WTC11 (cell line): ENCODE data around the gene SNAP25.

Source experiments
- CBFB ChIP-seq: sonication (generic); formaldehyde crosslinking; IDR thresholded peaks from 2 replicates; pipeline ENCODE4 v1.8.1; 2022; ENCODE audit warnings: mild to moderate bottlenecking, low read depth, missing genetic modification reagents
- CTCF ChIP-seq: fragments of 200-600 bp; IDR thresholded peaks from 2 replicates; pipeline ENCODE4 v1.8.0; 2022; ENCODE audit warnings: antibody characterized with exemption
- OVOL2 ChIP-seq: fragments of 250-450 bp; sonication (Bioruptor Pico); IDR thresholded peaks from 2 replicates; pipeline ENCODE4 v1.9.0; 2021; ENCODE audit warnings: mild to moderate bottlenecking, borderline replicate concordance
- SMAD3 ChIP-seq: sonication (generic); formaldehyde crosslinking; IDR thresholded peaks from 2 replicates; pipeline ENCODE4 v1.8.0; 2022; ENCODE audit warnings: missing genetic modification reagents, mild to moderate bottlenecking, borderline replicate concordance
- ZNF281 ChIP-seq: sonication (generic); formaldehyde crosslinking; IDR thresholded peaks from 2 replicates; pipeline ENCODE4 v1.8.0; 2023; ENCODE audit warnings: mild to moderate bottlenecking, missing genetic modification reagents
- TF ChIP-seq, protein P1 (sequence below): sonication (generic); formaldehyde crosslinking; IDR thresholded peaks from 2 replicates; pipeline ENCODE4 v1.8.1; 2023; ENCODE audit warnings: mild to moderate bottlenecking, missing genetic modification reagents
- TF ChIP-seq, protein P2 (sequence below): sonication (generic); formaldehyde crosslinking; conservative IDR thresholded peaks from 2 replicates; pipeline ENCODE4 v1.8.1; 2022; ENCODE audit warnings: mild to moderate bottlenecking, missing genetic modification reagents
- TF ChIP-seq, protein P3 (sequence below): sonication (generic); formaldehyde crosslinking; IDR thresholded peaks from 2 replicates; pipeline ENCODE4 v1.8.1; 2022; ENCODE audit warnings: low read depth, missing genetic modification reagents, borderline replicate concordance

GRCh38 chr20:10174400-10174799 is 44.2 kb upstream of the SNAP25 start:
- TF ChIP-seq SMAD3 (CRISPR knock-in tag) = no peak
- no peak for TF ChIP-seq CTCF
- TF ChIP-seq, protein P1, sequence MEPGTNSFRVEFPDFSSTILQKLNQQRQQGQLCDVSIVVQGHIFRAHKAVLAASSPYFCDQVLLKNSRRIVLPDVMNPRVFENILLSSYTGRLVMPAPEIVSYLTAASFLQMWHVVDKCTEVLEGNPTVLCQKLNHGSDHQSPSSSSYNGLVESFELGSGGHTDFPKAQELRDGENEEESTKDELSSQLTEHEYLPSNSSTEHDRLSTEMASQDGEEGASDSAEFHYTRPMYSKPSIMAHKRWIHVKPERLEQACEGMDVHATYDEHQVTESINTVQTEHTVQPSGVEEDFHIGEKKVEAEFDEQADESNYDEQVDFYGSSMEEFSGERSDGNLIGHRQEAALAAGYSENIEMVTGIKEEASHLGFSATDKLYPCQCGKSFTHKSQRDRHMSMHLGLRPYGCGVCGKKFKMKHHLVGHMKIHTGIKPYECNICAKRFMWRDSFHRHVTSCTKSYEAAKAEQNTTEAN = no peak
- TF ChIP-seq, protein P2, sequence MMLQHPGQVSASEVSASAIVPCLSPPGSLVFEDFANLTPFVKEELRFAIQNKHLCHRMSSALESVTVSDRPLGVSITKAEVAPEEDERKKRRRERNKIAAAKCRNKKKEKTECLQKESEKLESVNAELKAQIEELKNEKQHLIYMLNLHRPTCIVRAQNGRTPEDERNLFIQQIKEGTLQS (CRISPR knock-in tag) = no peak
- TF ChIP-seq, protein P3, sequence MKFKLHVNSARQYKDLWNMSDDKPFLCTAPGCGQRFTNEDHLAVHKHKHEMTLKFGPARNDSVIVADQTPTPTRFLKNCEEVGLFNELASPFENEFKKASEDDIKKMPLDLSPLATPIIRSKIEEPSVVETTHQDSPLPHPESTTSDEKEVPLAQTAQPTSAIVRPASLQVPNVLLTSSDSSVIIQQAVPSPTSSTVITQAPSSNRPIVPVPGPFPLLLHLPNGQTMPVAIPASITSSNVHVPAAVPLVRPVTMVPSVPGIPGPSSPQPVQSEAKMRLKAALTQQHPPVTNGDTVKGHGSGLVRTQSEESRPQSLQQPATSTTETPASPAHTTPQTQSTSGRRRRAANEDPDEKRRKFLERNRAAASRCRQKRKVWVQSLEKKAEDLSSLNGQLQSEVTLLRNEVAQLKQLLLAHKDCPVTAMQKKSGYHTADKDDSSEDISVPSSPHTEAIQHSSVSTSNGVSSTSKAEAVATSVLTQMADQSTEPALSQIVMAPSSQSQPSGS (CRISPR knock-in tag) = no peak
- no peak for TF ChIP-seq OVOL2 (CRISPR knock-in tag)
- no peak for TF ChIP-seq ZNF281 (CRISPR knock-in tag)
- TF ChIP-seq CBFB (CRISPR knock-in tag) = no peak
